ENCODE data around the gene SMG1.

SMG1 gene

GRCh38 chr16:18950469-18951185 lies 24.4 kb upstream of the SMG1 start:
- H3K9ac ChIP-seq (ENCODE audit: low read length) = no peak overlapping the region
- peaks cover 5% of the 10 kb centered on the region for H3K4me1 ChIP-seq (ENCODE audit: control insufficient read depth, low read depth, low read length)
- no peak overlapping the region for H3K4me3 ChIP-seq (ENCODE audit: low read length)
- H3K9me3 ChIP-seq (ENCODE audit: control insufficient read depth, low read depth, low read length) = no peaks in the 10 kb centered on the region
- no peaks in the 10 kb centered on the region for H3K36me3 ChIP-seq (ENCODE audit: control insufficient read depth, low read depth, low read length)
- H3K27me3 ChIP-seq (ENCODE audit: control insufficient read depth, insufficient read depth, low read length) = no peaks in the 10 kb centered on the region
- no peak overlapping the region for H3K27ac ChIP-seq (ENCODE audit: low read length)

- H3K27ac ChIP-seq (ENCODE audit: low read length) = no peak overlapping the region
- no peaks in the 10 kb centered on the region for H3K27me3 ChIP-seq (ENCODE audit: control insufficient read depth, insufficient read depth, low read length)
- H3K4me1 ChIP-seq (ENCODE audit: control insufficient read depth, low read depth, low read length) = peaks cover 5% of the 10 kb centered on the region
- H3K36me3 ChIP-seq (ENCODE audit: control insufficient read depth, low read depth, low read length) = no peaks in the 10 kb centered on the region
- H3K9me3 ChIP-seq (ENCODE audit: control insufficient read depth, low read depth, low read length) = no peaks in the 10 kb centered on the region
- H3K4me3 ChIP-seq (ENCODE audit: low read length) = no peak overlapping the region
- H3K9ac ChIP-seq (ENCODE audit: low read length) = no peak overlapping the region
Measured at GRCh38 chr16:18948372-18949020, 22.3 kb upstream of the SMG1 start.

- Histone ChIP-seq H3K36me3 (ENCODE audit: control insufficient read depth, low read depth, low read length) (no peaks in the 10 kb centered on the region), H3K4me3 (ENCODE audit: low read length) (no peak overlapping the region), H3K27me3 (ENCODE audit: control insufficient read depth, insufficient read depth, low read length) (no peaks in the 10 kb centered on the region), H3K27ac (ENCODE audit: low read length) (no peak overlapping the region), H3K9ac (ENCODE audit: low read length) (no peak overlapping the region), H3K9me3 (ENCODE audit: control insufficient read depth, low read depth, low read length) (no peaks in the 10 kb centered on the region), H3K4me1 (ENCODE audit: control insufficient read depth, low read depth, low read length) (peaks cover 5% of the 10 kb centered on the region)
Measured at GRCh38 chr16:18945233-18945632, 19.0 kb upstream of the SMG1 start.

- Histone ChIP-seq H3K4me3 (ENCODE audit: low read length) (no peak overlapping the region), H3K4me1 (ENCODE audit: control insufficient read depth, low read depth, low read length) (peaks cover 5% of the 10 kb centered on the region), H3K36me3 (ENCODE audit: control insufficient read depth, low read depth, low read length) (no peaks in the 10 kb centered on the region), H3K27me3 (ENCODE audit: control insufficient read depth, insufficient read depth, low read length) (no peaks in the 10 kb centered on the region), H3K27ac (ENCODE audit: low read length) (no peak overlapping the region), H3K9ac (ENCODE audit: low read length) (no peak overlapping the region), H3K9me3 (ENCODE audit: control insufficient read depth, low read depth, low read length) (no peaks in the 10 kb centered on the region)
Measured at GRCh38 chr16:18943414-18943813, 17.2 kb upstream of the SMG1 start.

GRCh38 chr16:18942061-18942460 lies 15.9 kb upstream of the SMG1 start:
- no peaks in the 10 kb centered on the region for H3K9me3 ChIP-seq (ENCODE audit: control insufficient read depth, low read depth, low read length)
- H3K4me1 ChIP-seq (ENCODE audit: control insufficient read depth, low read depth, low read length) = peaks cover 5% of the 10 kb centered on the region
- no peak overlapping the region for H3K9ac ChIP-seq (ENCODE audit: low read length)
- no peak overlapping the region for H3K4me3 ChIP-seq (ENCODE audit: low read length)
- no peaks in the 10 kb centered on the region for H3K27me3 ChIP-seq (ENCODE audit: control insufficient read depth, insufficient read depth, low read length)
- H3K27ac ChIP-seq (ENCODE audit: low read length) = no peak overlapping the region
- no peaks in the 10 kb centered on the region for H3K36me3 ChIP-seq (ENCODE audit: control insufficient read depth, low read depth, low read length)

GRCh38 chr16:18941471-18941870 lies 15.3 kb upstream of the SMG1 start:
- peaks cover 5% of the 10 kb centered on the region for H3K4me1 ChIP-seq (ENCODE audit: control insufficient read depth, low read depth, low read length)
- no peak overlapping the region for H3K27ac ChIP-seq (ENCODE audit: low read length)
- H3K4me3 ChIP-seq (ENCODE audit: low read length) = no peak overlapping the region

GRCh38 chr16:18938986-18939385 lies 12.8 kb upstream of the SMG1 start:
- Histone ChIP-seq H3K27ac (ENCODE audit: low read length) (no peak overlapping the region), H3K4me1 (ENCODE audit: control insufficient read depth, low read depth, low read length) (no peaks in the 10 kb centered on the region), H3K9ac (ENCODE audit: low read length) (no peak overlapping the region), H3K9me3 (ENCODE audit: control insufficient read depth, low read depth, low read length) (no peaks in the 10 kb centered on the region), H3K4me3 (ENCODE audit: low read length) (no peak overlapping the region), H3K27me3 (ENCODE audit: control insufficient read depth, insufficient read depth, low read length) (no peaks in the 10 kb centered on the region), H3K36me3 (ENCODE audit: control insufficient read depth, low read depth, low read length) (no peaks in the 10 kb centered on the region)

More at GRCh38 chr16:18941471-18941870, 15.3 kb upstream of the SMG1 start:
- no peaks in the 10 kb centered on the region for H3K9me3 ChIP-seq (ENCODE audit: control insufficient read depth, low read depth, low read length)
- no peaks in the 10 kb centered on the region for H3K36me3 ChIP-seq (ENCODE audit: control insufficient read depth, low read depth, low read length)
- no peak overlapping the region for H3K9ac ChIP-seq (ENCODE audit: low read length)
- H3K27me3 ChIP-seq (ENCODE audit: control insufficient read depth, insufficient read depth, low read length) = no peaks in the 10 kb centered on the region

GRCh38 chr16:18937390-18937789 lies 11.2 kb upstream of the SMG1 start:
- Histone ChIP-seq H3K36me3 (ENCODE audit: control insufficient read depth, low read depth, low read length) (no peaks in the 10 kb centered on the region), H3K4me3 (ENCODE audit: low read length) (no peak overlapping the region), H3K27me3 (ENCODE audit: control insufficient read depth, insufficient read depth, low read length) (no peaks in the 10 kb centered on the region), H3K27ac (ENCODE audit: low read length) (no peak overlapping the region), H3K4me1 (ENCODE audit: control insufficient read depth, low read depth, low read length) (no peaks in the 10 kb centered on the region), H3K9ac (ENCODE audit: low read length) (no peak overlapping the region), H3K9me3 (ENCODE audit: control insufficient read depth, low read depth, low read length) (no peaks in the 10 kb centered on the region)

GRCh38 chr16:18936727-18937340 lies 10.6 kb upstream of the SMG1 start:
- no peaks in the 10 kb centered on the region for H3K27me3 ChIP-seq (ENCODE audit: control insufficient read depth, insufficient read depth, low read length)
- no peak overlapping the region for H3K9ac ChIP-seq (ENCODE audit: low read length)
- H3K36me3 ChIP-seq (ENCODE audit: control insufficient read depth, low read depth, low read length) = no peaks in the 10 kb centered on the region
- H3K27ac ChIP-seq (ENCODE audit: low read length) = no peak overlapping the region
- H3K4me1 ChIP-seq (ENCODE audit: control insufficient read depth, low read depth, low read length) = no peaks in the 10 kb centered on the region
- H3K9me3 ChIP-seq (ENCODE audit: control insufficient read depth, low read depth, low read length) = no peaks in the 10 kb centered on the region
- H3K4me3 ChIP-seq (ENCODE audit: low read length) = no peak overlapping the region

GRCh38 chr16:18933501-18933900 lies 7.3 kb upstream of the SMG1 start:
- Histone ChIP-seq H3K27ac (ENCODE audit: low read length) (no peak overlapping the region), H3K9ac (ENCODE audit: low read length) (no peak overlapping the region), H3K4me3 (ENCODE audit: low read length) (no peak overlapping the region)

GRCh38 chr16:18932243-18932987 lies 6.2 kb upstream of the SMG1 start:
- H3K4me3 ChIP-seq (ENCODE audit: low read length) = no peak overlapping the region
- no peaks in the 10 kb centered on the region for H3K4me1 ChIP-seq (ENCODE audit: control insufficient read depth, low read depth, low read length)
- no peaks in the 10 kb centered on the region for H3K9me3 ChIP-seq (ENCODE audit: control insufficient read depth, low read depth, low read length)
- no peaks in the 10 kb centered on the region for H3K36me3 ChIP-seq (ENCODE audit: control insufficient read depth, low read depth, low read length)
- no peak overlapping the region for H3K9ac ChIP-seq (ENCODE audit: low read length)
- H3K27me3 ChIP-seq (ENCODE audit: control insufficient read depth, insufficient read depth, low read length) = no peaks in the 10 kb centered on the region
- H3K27ac ChIP-seq (ENCODE audit: low read length) = no peak overlapping the region

More at GRCh38 chr16:18933501-18933900, 7.3 kb upstream of the SMG1 start:
- Histone ChIP-seq H3K27me3 (ENCODE audit: control insufficient read depth, insufficient read depth, low read length) (no peaks in the 10 kb centered on the region), H3K9me3 (ENCODE audit: control insufficient read depth, low read depth, low read length) (no peaks in the 10 kb centered on the region), H3K36me3 (ENCODE audit: control insufficient read depth, low read depth, low read length) (no peaks in the 10 kb centered on the region), H3K4me1 (ENCODE audit: control insufficient read depth, low read depth, low read length) (no peaks in the 10 kb centered on the region)

Measured in iPS-18a (cell line).